Skin epidermis (tissue), 12 donors: ENCODE data around the gene SHH.
"Not testable (repeated sequence)": the region's sequence is repeated elsewhere in the genome, so short reads cannot be mapped to it uniquely, and the experiment has no call there.

Experiments
- H3K27ac ChIP-seq, 21 experiments: fragments of 200-600 bp; sonication (generic) in 11 of 21; one replicate each; pipeline ENCODE4 v1.5.0; 2020; ENCODE audit warnings: mild to moderate bottlenecking in 3 of 21, inconsistent platforms in 2 of 21, moderate library complexity in 2 of 21
- H3K4me3 ChIP-seq, 7 experiments: fragments of 200-600 bp; sonication (generic) in 2 of 7; one replicate each; pipeline ENCODE4 v1.5.0; 2020; ENCODE audit warnings: inconsistent platforms in 2 of 7, mild to moderate bottlenecking in 2 of 7, moderate library complexity in 1 of 7

The SHH gene

GRCh38 chr7:155824227-155824886 lies 12.1 kb upstream of the SHH start:
- Histone ChIP-seq H3K27ac (no peak overlapping the region), H3K4me3 (no peak overlapping the region)

GRCh38 chr7:155821851-155822250 lies 9.6 kb upstream of the SHH start:
- Histone ChIP-seq H3K27ac (no peak overlapping the region), H3K4me3 (no peak overlapping the region)

GRCh38 chr7:155820788-155821187 lies 8.5 kb upstream of the SHH start:
- no peak overlapping the region for H3K27ac ChIP-seq
- no peak overlapping the region for H3K4me3 ChIP-seq

GRCh38 chr7:155820246-155820645 lies 8.0 kb upstream of the SHH start:
- Histone ChIP-seq H3K27ac (no peak overlapping the region), H3K4me3 (no peak overlapping the region)

GRCh38 chr7:155819186-155819585 lies 6.9 kb upstream of the SHH start:
- no peak overlapping the region for H3K27ac ChIP-seq
- no peak overlapping the region for H3K4me3 ChIP-seq

- Histone ChIP-seq H3K4me3 (no peak overlapping the region), H3K27ac (no peak overlapping the region)
These were observed 6.5 kb upstream of the SHH start for GRCh38 chr7:155818820-155819168.

- H3K4me3 ChIP-seq: no peak overlapping the region
- no peak overlapping the region for H3K27ac ChIP-seq
These were observed 6.0 kb upstream of the SHH start for GRCh38 chr7:155818154-155818819.

- H3K4me3 ChIP-seq, H3K27ac ChIP-seq: not testable (repeated sequence)
These were observed 5.3 kb upstream of the SHH start for GRCh38 chr7:155817515-155817914.

- Histone ChIP-seq H3K4me3 (no peak overlapping the region), H3K27ac (no peak overlapping the region)
These were observed 4.7 kb upstream of the SHH start for GRCh38 chr7:155816996-155817395.

GRCh38 chr7:155816192-155816508 lies 3.9 kb upstream of the SHH start:
- H3K27ac ChIP-seq: no peak overlapping the region
- no peak overlapping the region for H3K4me3 ChIP-seq

- H3K27ac ChIP-seq: no peak overlapping the region
These were observed 3.3 kb upstream of the SHH start for GRCh38 chr7:155815332-155816191.

GRCh38 chr7:155814316-155815276 lies 2.3 kb upstream of the SHH start:
- no peak overlapping the region for H3K4me3 ChIP-seq
- no peak overlapping the region for H3K27ac ChIP-seq

More at GRCh38 chr7:155815332-155816191, 3.3 kb upstream of the SHH start:
- H3K4me3 ChIP-seq: no peak overlapping the region

- Histone ChIP-seq H3K4me3 (no peak overlapping the region), H3K27ac (no peak overlapping the region)
These were observed 1.5 kb upstream of the SHH start for GRCh38 chr7:155813546-155814315.

- H3K4me3 ChIP-seq: no peak overlapping the region
- H3K27ac ChIP-seq: no peak overlapping the region
These were observed 862 bp upstream of the SHH start for GRCh38 chr7:155813125-155813524.

GRCh38 chr7:155811560-155811894 lies 736 bp downstream of the SHH start:
- no peak overlapping the region for H3K27ac ChIP-seq

GRCh38 chr7:155810770-155811559 lies 1.3 kb downstream of the SHH start:
- Histone ChIP-seq H3K4me3 (no peak overlapping the region), H3K27ac (no peak overlapping the region)

More at GRCh38 chr7:155811560-155811894, 736 bp downstream of the SHH start:
- no peak overlapping the region for H3K4me3 ChIP-seq

- H3K4me3 ChIP-seq: no peak overlapping the region
- H3K27ac ChIP-seq: no peak overlapping the region
These were observed 2.1 kb downstream of the SHH start for GRCh38 chr7:155809947-155810769.
